Mesenchymal stem cell (in vitro differentiated cells and primary cell): ENCODE measurements around the gene IL1RAPL2.

ENCODE experiments used
- DNase-seq: peaks from one replicate; pipeline ENCODE4 v3.0.0-alpha.2; 2013
- H2AFZ ChIP-seq: one replicate; pipeline ENCODE4 v1.6.1; 2013; ENCODE audit warnings: low read depth, mild to moderate bottlenecking, control low read depth, inconsistent platforms, low read length, moderate library complexity
- H2AK5ac ChIP-seq: 2 replicates; pipeline ENCODE4 v1.6.1; 2013; ENCODE audit warnings: low read length, moderate library complexity, mild to moderate bottlenecking, inconsistent platforms; ENCODE audit not compliant: severe bottlenecking
- H2BK120ac ChIP-seq: one replicate; pipeline ENCODE4 v1.6.1; 2013; ENCODE audit warnings: low read depth, mild to moderate bottlenecking, inconsistent platforms, low read length, moderate library complexity
- H2BK12ac ChIP-seq, 2 experiments: one replicate each; pipeline ENCODE4 v1.6.1; 2013; ENCODE audit warnings: inconsistent platforms in 2 of 2, low read length in 2 of 2, mild to moderate bottlenecking in 2 of 2, moderate library complexity in 2 of 2, control low read depth in 1 of 2
- H2BK15ac ChIP-seq: one replicate; pipeline ENCODE4 v1.6.1; 2013; ENCODE audit warnings: mild to moderate bottlenecking, low read depth, inconsistent platforms; ENCODE audit not compliant: poor library complexity, severe bottlenecking
- H2BK5ac ChIP-seq: 2 replicates; pipeline ENCODE4 v1.6.1; 2013; ENCODE audit warnings: low read depth, mild to moderate bottlenecking, low read length, control low read depth, inconsistent platforms; ENCODE audit not compliant: poor library complexity, severe bottlenecking
- H3K14ac ChIP-seq, 2 experiments: one replicate each; pipeline ENCODE4 v1.6.1; 2013; ENCODE audit warnings: inconsistent platforms in 2 of 2, low read length in 2 of 2, control low read depth in 1 of 2, mild to moderate bottlenecking in 1 of 2, moderate library complexity in 1 of 2
- H3K18ac ChIP-seq, 2 experiments: one replicate each; pipeline ENCODE4 v1.6.1; 2013; ENCODE audit warnings: inconsistent platforms in 2 of 2, low read length in 2 of 2, control low read depth in 1 of 2, low read depth in 1 of 2, mild to moderate bottlenecking in 1 of 2
- H3K23ac ChIP-seq, 2 experiments: one replicate each; pipeline ENCODE4 v1.6.1; 2013; ENCODE audit warnings: inconsistent platforms in 2 of 2, low read length in 2 of 2, mild to moderate bottlenecking in 2 of 2, moderate library complexity in 2 of 2, control low read depth in 1 of 2
- H3K27ac ChIP-seq: 2 replicates; pipeline ENCODE4 v1.5.1; 2013; ENCODE audit warnings: mild to moderate bottlenecking, moderate library complexity, low read length, control low read depth, inconsistent platforms; ENCODE audit not compliant: poor library complexity, severe bottlenecking
- H3K27me3 ChIP-seq, 2 experiments: 2 replicates each; pipeline versions ENCODE4 v1.6.1 to v1.7.0; 2013; ENCODE audit warnings: low read length in 2 of 2, mild to moderate bottlenecking in 2 of 2, moderate library complexity in 2 of 2, control low read depth in 1 of 2, inconsistent platforms in 1 of 2; ENCODE audit not compliant: control insufficient read depth in 1 of 2, insufficient read depth in 1 of 2
- H3K36me3 ChIP-seq, 2 experiments: 2 replicates each; pipeline versions ENCODE4 v1.6.1 to v1.7.0; 2013; ENCODE audit warnings: low read length in 2 of 2, control low read depth in 1 of 2, inconsistent platforms in 1 of 2, low read depth in 1 of 2, mild to moderate bottlenecking in 1 of 2; ENCODE audit not compliant: insufficient read depth in 2 of 2, control insufficient read depth in 1 of 2
- H3K4ac ChIP-seq, 2 experiments: one replicate each; pipeline ENCODE4 v1.6.1; 2013; ENCODE audit warnings: inconsistent platforms in 2 of 2, low read length in 2 of 2, mild to moderate bottlenecking in 2 of 2, moderate library complexity in 2 of 2, control low read depth in 1 of 2, low read depth in 1 of 2
- H3K4me1 ChIP-seq: 2 replicates; pipeline ENCODE4 v1.6.1; 2013; ENCODE audit warnings: low read depth, low read length, control low read depth; ENCODE audit not compliant: control insufficient read depth, insufficient read depth
- H3K4me2 ChIP-seq: 2 replicates; pipeline ENCODE4 v1.6.1; 2013; ENCODE audit warnings: low read length, mild to moderate bottlenecking, inconsistent platforms; ENCODE audit not compliant: poor library complexity, severe bottlenecking
- H3K4me3 ChIP-seq, 2 experiments: 2 replicates each; pipeline versions ENCODE4 v1.5.1 to v1.7.0; 2013; ENCODE audit warnings: low read length in 2 of 2, mild to moderate bottlenecking in 2 of 2, control low read depth in 1 of 2, low read depth in 1 of 2; ENCODE audit not compliant: insufficient read depth in 1 of 2
- H3K79me1 ChIP-seq: replicated peaks from 2 replicates; pipeline ENCODE4 v1.6.1; 2013; ENCODE audit warnings: mild to moderate bottlenecking, control low read depth, low read length, inconsistent platforms; ENCODE audit not compliant: poor library complexity, severe bottlenecking
- H3K9ac ChIP-seq: 2 replicates; pipeline ENCODE4 v1.7.0; 2013; ENCODE audit warnings: mild to moderate bottlenecking, low read length, moderate library complexity
- H3K9me3 ChIP-seq: 2 replicates; pipeline ENCODE4 v1.7.0; 2013; ENCODE audit warnings: mild to moderate bottlenecking, low read length; ENCODE audit not compliant: control insufficient read depth
- H4K8ac ChIP-seq: one replicate; pipeline ENCODE4 v1.6.1; 2013; ENCODE audit warnings: inconsistent platforms, mild to moderate bottlenecking, low read length, moderate library complexity
- H4K91ac ChIP-seq: one replicate; pipeline ENCODE4 v1.6.1; 2013; ENCODE audit warnings: mild to moderate bottlenecking, low read length, inconsistent platforms
- WGBS: methylation state at CpG from one replicate; pipeline ENCODE4 v1.1.7; 2013; ENCODE audit warnings: mixed read lengths; 5-methylcytosine and 5-hydroxymethylcytosine counted together

The IL1RAPL2 gene

GRCh38 chrX:104929324-104929723 lies 363.3 kb downstream of the IL1RAPL2 start:
- Histone ChIP-seq H3K14ac (no peak overlapping the region), H3K4me3 (no peak overlapping the region), H2BK15ac (no peak overlapping the region), H4K91ac (no peak overlapping the region), H3K4me2 (no peak overlapping the region), H2BK12ac (no peak overlapping the region), H3K36me3 (no peaks in the 10 kb centered on the region), H3K27ac (no peak overlapping the region), H3K18ac (no peak overlapping the region), H2AK5ac (no peak overlapping the region), H3K4ac (no peak overlapping the region), H3K4me1 (no peaks in the 10 kb centered on the region), H2BK5ac (no peak overlapping the region), H3K79me1 (no peaks in the 10 kb centered on the region), H3K9me3 (no peaks in the 10 kb centered on the region), H3K27me3 (peaks cover 0 to 3% of the 10 kb centered on the region in 2 experiments), H3K9ac (no peak overlapping the region), H4K8ac (no peak overlapping the region), H2BK120ac (no peak overlapping the region), H2AFZ (no peak overlapping the region), H3K23ac (no peak overlapping the region)
- 85% methylated on average over 2 of the region's 2 CpGs for WGBS
- no peak for DNase-seq

DNA sequence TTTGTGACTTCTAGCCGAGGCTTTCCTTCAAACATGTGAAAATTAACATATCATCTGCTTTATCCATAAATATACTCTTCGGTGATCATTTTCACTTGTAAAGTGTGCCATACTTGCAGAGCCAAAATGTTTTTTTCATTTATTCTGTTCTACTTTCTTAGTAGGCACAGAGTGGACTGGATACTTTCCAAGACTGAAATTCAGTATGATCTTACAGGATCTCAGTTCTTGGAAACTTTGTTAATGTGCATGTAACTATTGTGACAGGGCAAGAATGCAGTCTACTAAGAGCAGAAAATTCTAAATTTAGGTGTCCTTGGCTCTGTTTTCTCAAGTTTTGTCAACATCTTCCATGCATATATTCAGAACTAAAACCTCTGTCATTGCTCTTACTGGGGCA lies 369.6 kb downstream of the IL1RAPL2 start:
- no peaks in the 10 kb centered on the region for H3K36me3 ChIP-seq
- no peak overlapping the region for H3K23ac ChIP-seq
- H2BK15ac ChIP-seq = no peak overlapping the region
- DNase-seq = no peak
- no peaks in the 10 kb centered on the region for H3K79me1 ChIP-seq
- no peak overlapping the region for H3K18ac ChIP-seq
- no peak overlapping the region for H2BK120ac ChIP-seq
- H3K27me3 ChIP-seq = peaks cover 0 to 4% of the 10 kb centered on the region in 2 experiments
- no peak overlapping the region for H2AFZ ChIP-seq
- H4K8ac ChIP-seq = no peak overlapping the region
- no peak overlapping the region for H3K4me2 ChIP-seq
- H4K91ac ChIP-seq = no peak overlapping the region
- no peak overlapping the region for H2AK5ac ChIP-seq
- WGBS = no CpG with 5 or more reads among the region's 2 CpGs
- H3K9me3 ChIP-seq = no peaks in the 10 kb centered on the region
- H3K9ac ChIP-seq = no peak overlapping the region
- H3K4ac ChIP-seq = no peak overlapping the region
- no peak overlapping the region for H3K27ac ChIP-seq
- H3K4me1 ChIP-seq = no peaks in the 10 kb centered on the region
- H3K4me3 ChIP-seq = no peak overlapping the region
- no peak overlapping the region for H2BK12ac ChIP-seq
- no peak overlapping the region for H2BK5ac ChIP-seq
- no peak overlapping the region for H3K14ac ChIP-seq

DNA sequence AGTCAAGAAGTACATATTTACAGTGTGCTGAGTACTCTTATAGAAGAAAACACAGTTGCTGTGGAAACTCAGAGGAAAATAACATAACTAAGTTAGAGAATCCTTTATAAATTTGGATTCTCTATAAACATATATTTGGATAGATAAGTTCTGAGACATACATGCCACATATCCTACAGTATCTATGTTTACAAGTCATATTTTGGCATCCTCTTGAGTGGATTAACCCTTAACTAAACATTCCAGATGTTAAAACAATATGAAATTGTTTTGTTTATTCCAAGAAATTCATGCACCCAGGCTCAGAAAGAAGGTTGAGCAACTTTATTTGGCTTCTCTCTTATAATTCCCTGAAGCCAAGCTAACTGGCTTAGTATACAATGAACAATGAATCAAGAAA lies 387.3 kb downstream of the IL1RAPL2 start:
- Histone ChIP-seq H3K4me3 (no peak overlapping the region), H2BK12ac (no peak overlapping the region), H3K79me1 (no peaks in the 10 kb centered on the region), H3K4me1 (peaks cover 2% of the 10 kb centered on the region), H3K23ac (no peak overlapping the region), H3K14ac (no peak overlapping the region), H2BK5ac (no peak overlapping the region), H3K27me3 (peaks cover 0 to 12% of the 10 kb centered on the region in 2 experiments), H4K8ac (no peak overlapping the region), H3K9me3 (no peaks in the 10 kb centered on the region), H2AK5ac (no peak overlapping the region), H3K4ac (no peak overlapping the region), H3K9ac (no peak overlapping the region), H3K18ac (no peak overlapping the region), H3K36me3 (no peaks in the 10 kb centered on the region), H2BK15ac (no peak overlapping the region), H2BK120ac (no peak overlapping the region), H3K27ac (no peak overlapping the region), H2AFZ (no peak overlapping the region), H4K91ac (no peak overlapping the region), H3K4me2 (no peak overlapping the region)
- DNase-seq = no peak

DNA sequence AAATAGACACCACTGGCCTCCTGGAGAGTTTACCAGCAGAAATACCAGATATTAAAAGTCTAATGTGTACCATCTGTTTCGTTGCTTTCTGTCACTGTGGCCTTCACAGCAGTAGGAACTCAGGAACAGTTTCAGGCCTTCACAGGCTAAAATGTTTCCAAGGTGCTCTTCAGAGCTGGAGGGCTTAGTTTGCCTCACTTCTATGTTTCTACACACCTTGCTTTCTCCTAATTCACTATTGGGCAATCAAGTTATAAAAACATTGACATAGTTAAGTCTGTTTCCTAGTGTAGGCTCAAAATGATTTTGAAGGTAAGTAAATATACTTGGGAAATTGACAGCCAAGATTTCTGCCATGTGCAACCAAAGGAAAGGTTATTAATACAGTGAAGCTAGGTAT lies 395.9 kb downstream of the IL1RAPL2 start:
- no peak overlapping the region for H3K4me3 ChIP-seq

More for the DNA sequence above, 395.9 kb downstream of the IL1RAPL2 start:
- Histone ChIP-seq H2BK5ac (no peak overlapping the region), H4K8ac (no peak overlapping the region), H2BK15ac (no peak overlapping the region), H3K18ac (no peak overlapping the region), H3K4me2 (no peak overlapping the region), H2AK5ac (no peak overlapping the region), H3K27me3 (peaks cover 0 to 10% of the 10 kb centered on the region in 2 experiments), H2BK120ac (no peak overlapping the region), H3K23ac (no peak overlapping the region), H2AFZ (no peak overlapping the region), H3K4ac (no peak overlapping the region), H3K36me3 (no peaks in the 10 kb centered on the region), H3K4me1 (no peaks in the 10 kb centered on the region), H3K9ac (no peak overlapping the region), H4K91ac (no peak overlapping the region), H2BK12ac (no peak overlapping the region), H3K14ac (no peak overlapping the region), H3K9me3 (no peaks in the 10 kb centered on the region), H3K27ac (no peak overlapping the region), H3K79me1 (no peaks in the 10 kb centered on the region)
- no peak for DNase-seq
- 81% methylated on average over 1 of the region's 1 CpG for WGBS
